Smooth muscle cell of the umbilical artery (primary cell): ENCODE results near the gene MLNR. TPM values are rescaled to one million over a fixed set of nuclear protein-coding genes. Genes with fewer than 3 reads are reported as not detected.

Experiments used
- total RNA-seq: library from RNA; depleted of rRNA; stranded (reverse); fragments of >200 nt; gene quantifications from 2 replicates; pipeline ENCODE4 v1.2.3, GENCODE V29; 2014

Gene MLNR
- total RNA-seq, result not detected in 2 replicates

DNA sequence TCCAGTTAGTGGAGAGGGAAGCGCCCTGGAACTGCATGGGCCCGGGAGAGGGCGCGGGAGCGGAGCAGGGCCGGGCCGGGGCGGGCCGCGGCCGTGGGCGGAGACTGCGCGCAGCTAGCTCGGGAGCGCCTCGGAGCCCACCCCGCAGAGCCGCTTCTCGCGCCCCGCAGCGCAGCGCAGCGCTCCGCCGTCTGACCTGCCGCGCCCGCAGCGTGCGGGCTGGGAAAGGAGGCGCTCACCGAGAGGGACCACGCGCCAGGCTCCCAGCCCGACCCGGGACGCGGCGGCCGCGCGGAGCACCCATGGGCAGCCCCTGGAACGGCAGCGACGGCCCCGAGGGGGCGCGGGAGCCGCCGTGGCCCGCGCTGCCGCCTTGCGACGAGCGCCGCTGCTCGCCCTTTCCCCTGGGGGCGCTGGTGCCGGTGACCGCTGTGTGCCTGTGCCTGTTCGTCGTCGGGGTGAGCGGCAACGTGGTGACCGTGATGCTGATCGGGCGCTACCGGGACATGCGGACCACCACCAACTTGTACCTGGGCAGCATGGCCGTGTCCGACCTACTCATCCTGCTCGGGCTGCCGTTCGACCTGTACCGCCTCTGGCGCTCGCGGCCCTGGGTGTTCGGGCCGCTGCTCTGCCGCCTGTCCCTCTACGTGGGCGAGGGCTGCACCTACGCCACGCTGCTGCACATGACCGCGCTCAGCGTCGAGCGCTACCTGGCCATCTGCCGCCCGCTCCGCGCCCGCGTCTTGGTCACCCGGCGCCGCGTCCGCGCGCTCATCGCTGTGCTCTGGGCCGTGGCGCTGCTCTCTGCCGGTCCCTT is at the start of gene MLNR:
Gene MLNR, plus strand, starts transcription at position 303 of the 820 bp plus-strand sequence. Its CDS starts 0 bp downstream, at position 303.

DNA sequence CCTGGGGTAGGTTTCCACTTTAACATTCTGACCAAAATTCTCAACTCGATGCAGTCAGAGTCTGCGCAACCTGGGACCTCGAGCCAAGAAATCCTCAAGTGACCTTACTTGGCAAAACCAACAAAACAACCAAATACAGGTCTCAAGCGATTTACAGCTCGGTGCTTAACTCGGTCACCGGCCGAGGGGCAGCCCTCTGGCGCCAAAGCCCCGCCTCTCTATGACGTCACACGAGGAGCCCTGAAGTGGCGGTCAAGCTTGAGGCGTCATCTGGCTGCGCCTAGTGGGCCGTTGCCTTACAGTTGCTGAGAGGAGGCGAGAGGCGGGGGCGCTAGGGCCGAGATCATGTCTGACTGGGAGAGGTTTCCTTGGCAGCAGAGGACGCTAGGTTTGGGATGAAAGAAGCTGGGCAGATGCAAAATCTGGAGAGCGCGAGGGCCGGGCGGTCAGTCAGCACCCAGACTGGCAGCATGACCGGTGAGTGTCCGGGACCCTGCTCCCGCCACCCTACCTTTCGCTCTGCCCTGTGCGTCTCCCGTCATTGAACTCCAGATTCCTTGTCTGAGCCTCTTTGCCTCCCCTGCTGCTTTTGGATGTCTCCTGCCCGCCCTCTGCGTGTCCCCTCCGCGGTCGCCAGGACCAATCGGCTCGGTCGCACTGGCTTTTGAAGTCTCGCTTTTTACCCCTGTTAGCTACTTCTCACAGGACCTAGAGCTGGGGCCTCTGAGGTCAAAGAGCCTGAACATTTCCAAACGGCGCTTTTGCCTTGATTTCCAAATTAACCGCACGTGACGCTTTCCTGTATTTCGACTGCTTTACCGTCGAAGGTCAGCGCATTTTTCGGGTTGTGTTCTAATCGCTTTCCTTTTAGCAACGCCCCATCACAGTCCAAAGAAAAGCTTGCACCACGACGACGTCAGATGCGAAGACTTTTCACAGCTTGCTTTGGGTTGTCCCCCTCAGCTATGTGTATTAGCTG is 27.8 kb downstream of the MLNR start, which contains the start of gene CDADC1:
Gene CDADC1, plus strand, starts transcription at position 283 of the 979 bp plus-strand sequence. Its CDS starts 113 bp downstream, at position 396.

Other genes with a start within 250 kb of the MLNR start
- gene FNDC3A, start 244.4 kb upstream of the MLNR start, total RNA-seq, result 79.6 and 93.1 TPM in 2 replicates
- 2.2 and 2.4 TPM in 2 replicates for gene CDADC1, start 27.6 kb downstream of the MLNR start, total RNA-seq
- gene CAB39L, start 223.7 kb downstream of the MLNR start, total RNA-seq, result 6.8 and 10.8 TPM in 2 replicates
- gene SETDB2, start 223.9 kb downstream of the MLNR start, total RNA-seq, result 5.6 and 7.4 TPM in 2 replicates